NCI-H146 (cell line): ENCODE results near the gene GABBR1.
"Not testable (repeated sequence)": the region's sequence is repeated elsewhere in the genome, so short reads cannot be mapped to it uniquely, and the experiment has no call there.

Experiments
- DNase-seq: peaks from one replicate; lab custom pipeline; 2025; lab: John Stamatoyannopoulos, UW

The GABBR1 gene

GRCh38 chr6:29632789-29633533 is at the start of gene GABBR1:
Gene GABBR1 (minus strand): TSS chr6:29633183. CDS start chr6:29632385, 798 bp downstream.
- peak; percentile 94 for DNase-seq

DNA sequence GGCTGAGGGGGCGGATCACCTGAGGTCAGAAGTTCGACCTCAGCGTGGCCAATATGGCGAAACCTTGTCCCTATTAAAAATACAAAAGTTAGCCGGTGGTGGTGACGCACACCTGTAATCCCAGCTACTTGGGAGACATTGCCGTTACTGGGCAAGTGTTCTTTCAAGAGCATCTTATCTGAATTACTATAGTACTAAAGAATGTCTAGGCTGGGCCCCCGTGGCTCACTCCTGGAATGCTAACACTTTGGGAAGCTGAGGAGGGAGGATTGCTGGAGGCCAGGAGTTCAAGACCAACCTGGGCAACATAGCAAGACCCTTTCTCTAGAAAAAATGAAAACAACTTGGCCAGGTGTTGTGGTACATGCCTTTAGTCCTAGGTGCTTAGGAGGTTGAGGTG is 48.8 kb upstream of the GABBR1 start:
- no peak for DNase-seq

GRCh38 chr6:29680904-29681303 is 47.9 kb upstream of the GABBR1 start, which contains the start of gene ZFP57:
Gene ZFP57 (minus strand): TSS chr6:29681152. CDS start chr6:29677003, 4,149 bp downstream.
- no peak for DNase-seq

- DNase-seq = no peak
Observed at GRCh38 chr6:29680416-29680815, 47.4 kb upstream of the GABBR1 start.

DNA sequence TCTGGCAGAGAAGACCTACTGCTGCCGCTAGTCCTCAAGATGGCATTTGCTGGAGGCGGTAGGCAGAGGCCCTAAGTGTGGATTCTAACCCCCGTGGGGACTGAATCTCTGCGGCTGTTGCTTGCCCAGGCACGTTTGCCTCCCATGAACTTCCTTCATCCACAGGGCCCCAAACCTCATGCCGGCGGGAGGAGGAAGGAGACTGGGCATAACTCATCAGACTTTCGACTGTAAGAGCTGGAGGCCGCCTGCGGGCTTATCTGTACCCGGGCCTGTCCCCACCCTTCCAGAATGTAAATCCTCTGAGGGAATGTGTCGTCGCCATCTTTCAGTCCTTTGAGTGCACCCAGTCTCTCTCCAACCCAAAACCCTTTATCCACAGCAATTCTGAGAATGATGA is 47.0 kb upstream of the GABBR1 start:
- no peak for DNase-seq

DNA sequence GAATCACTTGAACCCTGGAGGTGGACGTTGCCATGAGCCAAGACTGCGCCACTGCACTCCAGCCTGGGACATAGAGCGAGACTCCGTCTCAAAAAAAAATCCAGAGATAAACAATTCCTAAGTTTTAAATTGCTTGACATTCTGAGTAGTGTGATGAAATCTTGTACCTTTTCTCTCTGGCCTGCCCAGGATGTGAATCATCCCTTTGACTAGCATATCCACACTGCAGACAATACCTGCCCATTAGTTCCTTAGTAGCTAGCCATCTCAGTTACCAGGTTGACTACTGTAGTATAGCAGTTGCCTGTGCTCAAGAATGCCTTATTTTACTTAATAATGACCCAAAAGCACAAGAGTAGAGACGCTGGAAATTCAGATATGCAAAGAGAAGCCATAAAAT is 45.1 kb upstream of the GABBR1 start:
- no peak for DNase-seq

- peak; percentile 94 for DNase-seq
Observed at GRCh38 chr6:29676981-29677601, 44.1 kb upstream of the GABBR1 start.

DNA sequence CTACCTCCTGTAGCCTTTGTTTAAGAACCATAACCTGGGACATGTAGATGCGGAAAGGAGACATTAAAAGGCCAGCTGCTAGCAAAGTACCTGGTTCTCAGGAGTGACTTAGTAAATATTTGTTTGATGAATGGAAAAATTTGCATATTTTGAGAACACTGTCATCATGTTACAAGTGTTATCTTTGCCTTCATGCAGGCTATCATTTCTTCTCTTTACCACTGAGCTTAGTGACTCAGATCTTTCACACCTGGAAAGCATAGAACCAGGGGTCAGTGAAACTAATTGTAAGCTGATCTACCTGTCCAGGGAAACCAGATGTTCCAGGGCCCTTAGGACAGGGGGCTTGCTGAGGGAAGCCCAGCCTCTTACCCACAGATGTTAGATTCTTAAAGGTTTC is 42.6 kb upstream of the GABBR1 start:
- peak; percentile 40 for DNase-seq

- no peak for DNase-seq
Observed at GRCh38 chr6:29674008-29674407, 41.0 kb upstream of the GABBR1 start.

DNA sequence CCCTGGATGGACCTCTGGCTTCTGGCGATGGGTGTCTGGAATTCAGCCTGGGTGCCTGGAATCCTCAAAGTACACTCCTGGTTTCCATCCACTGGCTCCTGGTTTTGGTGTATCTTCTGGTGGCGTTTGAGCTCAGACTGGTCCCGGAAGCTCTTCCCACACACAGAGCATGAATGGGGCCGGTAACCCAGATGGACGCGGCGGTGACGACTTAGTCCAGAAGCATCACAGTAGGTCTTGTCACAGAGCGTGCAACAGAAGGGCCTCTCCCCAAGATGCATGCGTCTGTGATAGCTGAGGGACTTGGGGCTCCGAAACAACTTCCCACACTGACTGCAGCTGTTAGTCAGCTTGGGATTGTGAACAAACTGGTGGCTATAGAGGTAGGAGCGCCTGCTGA is 40.2 kb upstream of the GABBR1 start:
- no peak for DNase-seq

DNA sequence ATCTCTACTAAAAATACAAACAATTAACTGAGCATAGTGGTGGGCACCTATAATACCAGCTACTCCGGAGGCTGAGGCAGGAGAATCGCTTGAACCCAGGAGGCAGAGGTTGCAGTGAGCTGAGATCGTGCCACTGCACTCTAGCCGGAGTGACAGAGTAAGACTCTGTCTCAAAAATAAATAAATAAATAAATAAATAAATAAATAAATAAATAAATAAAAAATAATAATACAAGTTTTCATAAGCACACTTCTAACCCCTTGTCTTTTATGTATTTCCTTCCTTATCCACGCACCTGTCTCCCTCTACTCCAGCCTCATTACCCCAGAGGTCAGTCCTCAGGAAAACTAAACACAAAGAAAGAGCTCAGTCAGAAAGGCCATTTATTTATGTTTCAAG is 39.1 kb upstream of the GABBR1 start:
- not testable (repeated sequence) for DNase-seq

GRCh38 chr6:29671026-29671425 is 38.0 kb upstream of the GABBR1 start:
- DNase-seq = no peak

DNA sequence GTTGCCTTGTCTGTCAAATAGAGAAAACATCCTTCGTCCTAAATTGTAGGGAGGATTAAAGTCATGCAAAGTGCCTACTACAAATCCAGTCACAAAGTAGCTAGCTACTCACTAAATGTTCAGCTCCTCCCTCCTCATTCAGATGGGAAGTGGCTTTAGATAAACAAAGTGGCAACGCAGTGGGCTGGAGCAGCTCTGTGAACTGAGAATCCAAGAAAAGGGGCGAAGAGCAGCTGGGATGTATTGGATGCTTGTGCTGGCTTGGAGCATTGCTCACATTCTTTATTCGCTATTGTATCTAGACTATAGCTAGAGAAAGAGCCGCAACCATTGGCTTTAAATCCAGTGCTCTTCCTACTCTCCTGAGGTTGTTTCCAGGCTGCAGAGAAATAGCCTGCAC is 34.2 kb upstream of the GABBR1 start:
- DNase-seq = no peak

DNA sequence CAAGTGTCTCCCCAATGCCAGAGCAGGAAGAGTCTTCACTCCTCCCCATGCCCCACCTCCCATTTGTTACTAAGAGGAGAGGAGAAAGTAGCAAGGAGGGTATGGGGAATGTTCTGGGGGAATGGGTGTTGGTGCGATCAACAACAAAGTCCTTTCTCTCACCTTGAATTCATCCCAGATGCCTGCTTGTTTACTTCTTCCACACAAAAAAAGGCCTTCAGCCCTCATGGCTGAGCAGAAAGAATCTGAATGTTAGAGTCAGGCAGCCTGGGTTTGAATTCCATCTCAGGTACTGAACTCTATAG is 33.8 kb upstream of the GABBR1 start:
- no peak for DNase-seq

GRCh38 chr6:29665942-29666825 is 33.2 kb upstream of the GABBR1 start:
- DNase-seq = no peak

- DNase-seq = no peak
Observed at GRCh38 chr6:29663300-29664042, 30.5 kb upstream of the GABBR1 start.

DNA sequence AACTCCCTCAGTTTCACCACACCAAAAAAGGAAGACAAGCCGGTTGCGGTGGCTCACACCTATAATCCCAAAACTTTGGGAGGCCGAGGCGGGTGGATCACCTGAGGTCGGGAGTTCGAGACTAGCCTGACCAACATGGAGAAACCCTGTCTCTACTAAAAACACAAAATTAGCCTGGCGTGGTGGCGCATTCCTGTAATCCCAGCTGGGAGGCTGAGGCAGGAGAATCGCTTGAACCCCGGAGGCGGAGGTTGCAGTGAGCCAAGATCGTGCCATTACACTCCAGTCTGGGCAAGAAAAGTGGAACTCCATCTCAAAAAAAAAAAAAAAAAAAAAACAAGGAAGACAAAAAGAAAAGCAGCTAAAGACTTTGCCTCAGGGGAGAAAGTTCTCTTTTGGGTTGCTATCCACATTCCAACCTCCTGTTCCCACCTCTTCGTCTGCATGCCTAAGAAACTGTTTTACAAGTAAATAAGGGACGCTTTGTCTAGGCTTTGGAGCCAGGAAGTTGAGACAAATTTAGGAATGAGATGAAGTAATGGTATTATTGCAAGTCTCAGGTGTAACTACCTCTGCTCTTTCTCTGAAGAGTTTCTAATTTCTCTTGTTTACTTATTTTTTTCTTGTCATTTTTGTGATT is 28.6 kb upstream of the GABBR1 start:
- not testable (repeated sequence) for DNase-seq

DNA sequence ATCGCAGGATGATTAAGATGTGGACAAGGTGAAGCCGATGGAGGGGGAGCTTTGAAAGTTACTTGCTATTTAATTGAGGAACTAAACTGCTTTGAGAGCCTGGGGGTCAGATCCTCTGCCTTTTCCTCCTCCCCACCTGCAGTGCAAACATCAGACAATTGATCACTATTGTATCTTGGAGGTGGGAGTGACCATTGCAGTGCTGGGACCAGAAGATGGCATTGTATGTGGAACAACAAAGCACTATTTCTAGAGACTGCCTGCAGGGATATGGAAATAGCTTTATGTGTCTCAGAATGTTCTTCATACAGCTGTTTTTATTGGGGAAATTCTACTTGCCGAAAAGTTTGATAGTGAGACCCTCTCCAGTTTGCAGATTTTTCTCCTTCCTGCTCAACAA is 28.1 kb upstream of the GABBR1 start:
- peak; percentile 40 for DNase-seq

DNA sequence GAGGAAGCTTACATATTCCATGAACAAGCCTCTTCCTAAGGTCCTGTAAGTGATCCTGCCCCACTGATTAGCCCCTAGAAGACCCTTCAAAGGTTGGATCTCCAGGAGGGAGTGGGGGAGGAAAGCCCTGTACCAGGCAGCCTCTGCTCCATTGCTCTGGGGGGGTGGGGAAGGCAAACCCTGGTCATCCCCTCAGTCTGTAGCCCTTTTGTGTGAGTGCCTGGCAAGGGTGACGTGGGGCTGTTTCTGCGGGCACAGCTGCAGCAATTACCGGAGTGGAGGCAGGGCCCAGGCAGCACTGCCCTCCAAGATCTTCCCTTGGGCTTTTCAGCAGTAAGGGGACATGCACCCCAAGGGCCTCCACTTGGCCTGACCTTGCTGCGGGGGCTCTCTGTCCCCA is 23.8 kb upstream of the GABBR1 start, which contains the start of gene MOG:
MOG (plus strand) TSS at position 295 of the 400 bp plus-strand sequence. CDS start 118 bp downstream, outside the sequence.
- DNase-seq = no peak

DNA sequence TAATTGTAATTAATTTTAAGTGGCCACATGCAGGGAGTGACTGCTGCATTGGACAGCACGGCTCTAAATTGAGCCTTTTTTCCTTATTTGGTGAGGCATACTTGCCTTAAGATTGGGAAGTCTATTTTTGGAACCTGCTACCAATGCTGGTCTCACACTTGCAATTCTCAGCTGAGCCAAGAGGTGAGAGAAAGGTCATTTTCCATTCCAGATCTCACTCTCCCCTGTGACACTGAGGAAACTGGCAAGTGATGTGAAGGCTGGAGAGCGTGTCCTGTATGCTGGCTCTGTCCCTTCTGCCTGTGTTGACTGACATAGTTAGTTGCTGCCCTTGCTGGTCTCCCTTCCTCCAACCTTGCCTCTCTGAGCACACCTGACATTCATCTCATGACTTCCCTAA is 23.2 kb upstream of the GABBR1 start:
- DNase-seq = no peak

DNA sequence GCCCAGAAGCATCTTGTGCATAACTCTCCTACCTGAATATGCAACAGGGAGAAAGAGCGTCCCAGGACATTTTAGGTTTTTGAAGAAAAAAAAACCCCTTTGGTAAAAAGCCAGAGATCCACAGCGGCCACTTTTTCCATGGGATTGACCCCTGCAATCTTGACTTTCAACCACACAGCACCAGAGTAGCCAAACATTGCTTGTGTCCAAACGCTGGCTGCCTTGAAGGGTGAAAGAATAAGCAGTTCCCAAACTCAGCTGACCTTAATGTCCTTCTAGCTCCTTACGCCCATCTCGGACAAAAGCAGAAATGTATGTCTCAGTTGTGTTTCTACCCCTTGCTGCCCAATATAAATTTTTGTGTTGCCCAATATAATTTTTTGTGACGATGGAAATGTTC is 22.7 kb upstream of the GABBR1 start:
- DNase-seq = no peak
